D341Med (cell line): ENCODE results near the gene NHERF2.
"Not testable (repeated sequence)": the region's sequence is repeated elsewhere in the genome, so short reads cannot be mapped to it uniquely, and the experiment has no call there.

Source experiments
- DNase-seq: peaks from one replicate; pipeline ENCODE4 v3.0.0; 2012; ENCODE audit warnings: low spot score

Gene NHERF2

DNA sequence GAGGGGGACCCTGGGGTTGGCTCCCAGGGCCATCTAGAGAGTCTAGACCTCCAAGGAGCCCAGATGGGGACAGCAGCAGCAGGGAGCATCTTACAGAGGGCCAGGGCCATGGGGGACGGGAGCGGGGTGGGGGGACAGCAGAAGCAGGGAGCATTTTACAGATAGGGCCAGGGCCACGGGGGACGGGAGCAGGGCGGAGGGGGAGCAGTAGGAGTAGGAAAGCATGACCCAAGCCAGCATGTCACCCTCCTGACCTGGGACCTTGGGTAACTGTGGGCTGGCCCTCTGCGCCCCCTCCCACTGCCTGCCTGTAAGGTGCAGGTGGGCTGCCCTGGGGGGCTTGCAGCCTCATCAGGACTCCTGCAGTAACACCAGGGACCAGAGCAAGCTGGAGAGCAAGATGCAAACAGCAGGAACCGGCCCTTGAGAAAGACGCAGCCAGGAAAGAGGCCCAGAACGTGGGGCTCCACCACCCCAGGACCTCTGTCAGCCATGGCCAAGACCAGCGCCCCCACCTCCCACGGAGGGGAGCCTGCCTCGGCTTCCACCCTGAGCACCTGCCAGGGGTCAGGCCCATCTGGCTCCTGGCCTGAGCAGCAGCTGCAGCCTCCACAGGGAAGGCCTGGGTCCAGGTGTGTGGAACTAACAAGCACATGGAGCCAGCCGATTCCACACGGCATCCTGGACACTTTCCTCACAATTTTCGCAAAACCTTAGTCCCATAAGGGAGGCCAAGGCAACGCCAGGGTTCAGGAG, 19.4 kb upstream of the NHERF2 start:
- DNase-seq: no peak

DNA sequence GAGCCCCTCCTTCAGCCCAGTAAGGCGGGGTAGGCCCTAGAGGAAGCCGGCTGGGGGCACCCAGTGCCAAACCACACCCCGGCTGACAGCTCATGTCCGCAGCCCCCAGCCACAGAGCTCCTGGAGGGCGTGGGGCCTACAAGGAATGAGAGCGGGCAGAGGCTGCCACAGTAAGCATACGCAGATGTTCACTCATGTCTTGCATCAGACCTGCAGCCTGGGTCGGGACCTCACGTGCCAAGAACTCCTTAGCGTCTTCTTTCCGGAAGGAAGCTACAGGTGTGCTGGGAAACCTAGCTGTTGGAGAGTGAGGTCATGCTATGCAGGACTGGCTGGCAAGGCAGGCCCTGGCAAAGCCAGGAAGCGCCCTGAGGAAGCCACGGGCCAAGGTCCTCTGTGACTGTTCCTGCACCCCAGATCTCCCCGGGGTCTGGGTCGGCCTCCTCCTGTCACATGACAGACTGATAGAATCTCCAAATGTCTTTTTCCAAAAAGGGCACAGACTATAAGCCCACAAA, 18.6 kb upstream of the NHERF2 start:
- no peak for DNase-seq

DNA sequence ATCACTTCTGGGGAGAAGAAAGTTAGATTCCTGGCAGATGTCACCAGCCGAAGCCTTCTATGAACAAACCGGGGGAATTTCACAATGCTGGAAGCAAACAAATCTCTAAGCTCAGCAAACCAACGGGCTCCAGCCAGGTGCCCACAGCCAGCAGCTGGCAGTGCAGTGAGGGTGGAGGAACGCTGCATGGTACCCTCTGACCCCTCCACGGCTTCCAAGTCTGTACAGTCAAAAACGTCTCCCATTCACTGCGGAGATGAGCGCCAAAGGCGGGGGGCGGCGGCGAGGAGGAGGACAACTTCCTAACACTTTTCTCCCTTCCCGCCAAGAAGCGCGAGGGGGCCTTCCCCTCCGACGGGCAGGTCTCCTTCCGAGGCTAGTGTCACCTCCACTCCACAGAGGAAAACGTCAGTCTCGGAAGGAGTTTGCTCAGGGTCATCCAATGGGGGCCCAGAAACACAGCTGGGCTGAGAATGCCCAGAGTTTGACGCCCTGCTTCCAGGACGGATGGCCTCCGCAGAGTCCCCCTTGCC, 18.0 kb upstream of the NHERF2 start:
- no peak for DNase-seq

DNA sequence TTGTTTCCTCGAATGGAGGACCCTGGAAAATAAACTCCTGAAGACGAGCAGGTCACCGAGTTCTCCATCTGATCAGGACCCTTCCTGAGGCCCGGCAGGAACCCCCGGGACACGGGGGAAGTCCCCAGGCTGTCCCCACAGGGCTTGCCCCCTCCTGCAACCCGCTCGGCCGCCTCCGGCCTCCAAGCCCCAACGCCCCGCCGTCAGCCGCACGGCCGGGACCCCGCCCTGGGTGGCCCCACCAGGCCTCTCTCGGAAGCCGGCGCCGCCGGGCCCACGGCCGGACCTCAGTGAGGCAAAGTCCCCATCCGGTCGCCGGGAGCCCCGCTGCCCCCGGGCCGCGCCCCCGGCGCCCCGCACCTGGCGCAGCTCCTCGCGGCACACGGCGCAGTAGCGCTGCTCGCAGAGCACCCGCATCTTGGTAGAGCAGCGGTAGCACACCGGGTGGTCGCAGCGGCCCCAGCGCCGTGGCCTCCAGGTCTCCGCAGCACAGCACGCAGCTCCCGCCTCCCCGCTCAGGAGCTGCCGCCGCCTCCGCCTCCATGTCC, 17.5 kb upstream of the NHERF2 start:
- peak; percentile 58 for DNase-seq

DNA sequence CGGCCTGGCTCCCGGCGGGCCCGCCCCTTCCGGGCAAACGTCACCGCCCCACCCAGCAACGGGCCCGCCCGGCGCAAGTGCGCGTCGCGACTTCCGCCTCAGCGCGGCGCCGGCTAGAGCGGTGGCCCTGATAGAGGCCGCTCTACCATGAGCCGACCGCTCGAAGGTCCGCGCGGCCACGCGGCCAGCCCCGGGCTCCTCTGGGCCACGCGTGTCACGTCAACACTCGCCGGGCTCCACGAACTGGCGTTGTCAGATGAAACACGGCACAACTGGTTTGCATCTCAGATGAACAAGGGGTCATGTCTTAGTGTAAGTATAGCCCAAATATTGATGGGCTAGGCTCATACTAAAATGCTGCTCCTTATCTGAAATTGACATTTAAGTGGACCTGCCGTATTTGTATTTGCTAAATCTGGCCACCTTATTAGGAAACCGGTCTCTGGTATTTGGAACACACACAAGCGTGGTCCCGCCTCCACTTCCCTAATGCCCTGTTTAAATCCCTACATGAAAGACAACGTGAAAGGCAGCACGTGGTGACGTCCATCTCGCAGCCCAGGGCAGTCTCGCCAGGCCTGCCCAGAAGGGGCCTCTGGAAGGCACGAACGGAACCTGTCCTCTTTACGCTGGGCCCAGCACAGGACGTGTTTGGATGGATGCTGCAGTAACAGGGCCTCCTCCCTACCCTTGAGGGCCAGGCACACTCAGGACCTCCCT, 16.8 kb upstream of the NHERF2 start, which contains the start of gene ZNF598:
Gene ZNF598 (minus strand): TSS at position 31 of the 720 bp plus-strand sequence.
- peak; percentile 94 for DNase-seq

DNA sequence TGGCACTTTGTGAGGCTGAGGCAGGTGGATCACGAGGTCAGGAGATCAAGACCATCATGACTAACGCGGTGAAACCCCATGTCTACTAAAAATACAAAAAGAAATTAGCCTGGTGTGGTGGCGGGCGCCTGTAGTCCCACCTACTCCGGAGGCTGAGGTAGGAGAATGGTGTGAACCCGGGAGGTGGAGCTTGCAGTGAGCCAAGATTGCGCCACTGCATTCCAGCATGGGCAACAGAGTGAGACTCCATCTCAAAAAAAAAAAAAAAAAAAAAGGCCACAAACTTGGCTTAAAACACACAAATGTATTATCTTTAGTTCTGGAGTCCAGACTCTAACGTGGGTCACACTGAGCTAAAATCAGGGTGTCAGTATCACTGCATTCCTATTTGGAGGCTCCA, 15.0 kb upstream of the NHERF2 start:
- DNase-seq: not testable (repeated sequence)

DNA sequence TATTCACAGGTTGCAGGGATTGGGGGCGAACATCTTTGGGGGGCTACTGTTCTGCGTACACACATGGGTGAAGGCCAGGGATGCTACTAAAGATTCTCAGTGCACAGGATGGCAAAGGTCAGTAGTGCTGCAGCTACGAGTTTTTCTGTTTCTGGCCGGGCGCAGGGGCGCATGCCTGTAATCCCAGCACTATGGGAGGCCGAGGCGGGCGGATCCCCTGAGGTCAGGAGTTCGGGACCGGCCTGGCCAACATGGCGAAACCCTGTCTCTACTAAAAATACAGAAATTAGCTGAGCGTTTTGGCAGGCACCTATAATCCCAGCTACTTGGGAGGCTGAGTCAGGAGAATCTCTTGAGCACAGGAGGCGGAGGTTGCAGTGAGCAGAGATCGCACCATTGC, 13.2 kb upstream of the NHERF2 start:
- DNase-seq: no peak

DNA sequence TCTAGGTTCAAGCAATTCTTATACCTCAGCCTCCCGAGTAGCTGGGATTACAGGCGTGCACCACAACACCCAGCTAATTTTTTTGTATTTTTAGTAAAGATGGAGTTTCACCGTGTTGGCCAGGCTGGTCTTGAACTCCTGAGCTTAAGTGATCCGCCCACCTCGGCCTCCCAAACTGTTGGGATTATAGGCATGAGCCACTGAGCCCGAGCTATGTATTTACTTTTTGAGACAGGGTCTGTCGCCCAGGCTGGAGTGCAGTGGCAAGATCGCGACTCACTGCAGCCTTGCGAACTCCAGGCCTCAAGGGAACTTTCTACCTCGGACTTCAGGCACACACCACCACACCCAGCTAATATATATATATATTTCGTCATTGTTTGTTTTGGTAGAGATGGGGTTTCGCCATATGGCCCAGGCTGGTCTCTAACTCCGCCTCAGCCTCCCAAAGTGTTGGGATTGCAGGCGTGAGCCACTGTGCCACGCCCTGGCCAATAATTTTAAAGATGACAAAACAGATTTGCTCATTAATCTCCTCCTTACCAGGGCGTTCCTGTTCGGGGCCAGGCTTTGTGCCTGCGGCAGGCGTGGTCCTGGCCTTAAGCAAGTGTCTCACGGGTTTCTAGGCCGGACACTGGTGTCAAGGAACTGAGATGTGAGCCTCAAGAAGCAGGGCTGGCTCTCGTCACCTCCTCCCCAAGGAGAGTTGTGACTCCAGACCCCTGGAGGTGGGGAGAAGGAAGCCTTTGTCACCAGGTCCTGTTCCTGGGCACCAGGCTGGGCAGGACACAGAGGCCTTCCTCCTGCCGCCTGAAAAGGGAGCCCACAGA, 11.4 kb upstream of the NHERF2 start:
- peak; percentile 77 for DNase-seq

DNA sequence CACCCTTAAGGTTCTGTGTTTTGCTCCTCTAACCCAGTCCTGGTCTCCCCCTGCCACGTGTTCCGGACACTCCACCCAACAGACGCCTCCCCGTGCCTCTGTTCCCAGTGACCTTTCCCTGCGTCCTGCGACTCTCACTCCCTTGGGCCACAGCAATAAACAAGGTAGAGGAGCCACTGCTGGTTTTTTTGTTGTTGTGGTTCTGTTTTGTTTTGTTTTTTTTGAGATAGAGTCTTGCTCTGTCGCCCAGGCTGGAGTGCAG, 10.8 kb upstream of the NHERF2 start:
- DNase-seq: no peak

DNA sequence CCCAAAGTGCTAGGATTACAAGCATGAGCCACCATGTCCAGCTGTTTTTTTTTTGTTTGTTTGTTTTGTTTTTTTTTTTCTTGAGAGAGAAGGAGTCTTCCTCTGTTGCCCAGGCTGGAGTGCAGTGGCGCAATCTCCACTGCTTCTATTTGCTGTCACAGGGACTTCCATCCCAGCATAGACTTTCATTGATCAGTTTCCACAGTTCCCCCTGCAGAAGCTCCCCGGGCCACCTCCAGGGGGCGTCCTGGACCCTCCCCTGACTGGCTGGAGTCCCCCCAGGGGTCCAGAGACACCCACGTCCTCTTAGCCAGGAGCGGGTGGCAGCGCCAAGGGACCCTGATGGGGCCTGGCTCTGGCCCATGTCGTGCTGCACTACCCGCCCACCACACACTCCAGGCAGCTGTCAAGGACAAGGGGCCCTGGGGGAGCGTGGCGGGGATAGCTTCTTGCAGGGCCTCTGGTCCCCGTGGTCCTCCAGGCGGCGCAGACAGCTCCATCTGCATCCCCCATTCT, 10.2 kb upstream of the NHERF2 start:
- DNase-seq: no peak

DNA sequence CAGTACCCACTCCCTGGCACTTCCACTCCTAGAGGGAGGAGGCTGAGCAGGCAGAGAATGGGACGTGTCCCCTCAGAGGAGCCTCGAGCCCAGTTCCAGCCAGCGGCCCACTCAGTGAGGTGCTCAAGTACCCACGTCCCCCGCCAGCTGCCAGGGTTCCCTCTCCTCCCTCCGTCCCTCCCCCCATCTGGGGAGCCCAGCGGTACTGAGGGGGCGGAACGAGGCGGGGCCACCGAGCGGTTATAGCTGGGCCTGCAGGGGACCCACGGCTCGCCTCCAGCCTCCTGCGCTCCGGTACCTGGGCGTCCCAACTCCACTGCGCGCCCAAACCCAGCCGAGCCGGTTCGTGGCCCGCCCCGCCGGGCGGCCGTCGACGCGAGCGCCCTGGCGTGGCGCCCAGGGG, 7.2 kb upstream of the NHERF2 start, which contains the start of gene NPW:
Gene NPW (plus strand): TSS at position 268 of the 403 bp plus-strand sequence.
- DNase-seq: peak; percentile 60

DNA sequence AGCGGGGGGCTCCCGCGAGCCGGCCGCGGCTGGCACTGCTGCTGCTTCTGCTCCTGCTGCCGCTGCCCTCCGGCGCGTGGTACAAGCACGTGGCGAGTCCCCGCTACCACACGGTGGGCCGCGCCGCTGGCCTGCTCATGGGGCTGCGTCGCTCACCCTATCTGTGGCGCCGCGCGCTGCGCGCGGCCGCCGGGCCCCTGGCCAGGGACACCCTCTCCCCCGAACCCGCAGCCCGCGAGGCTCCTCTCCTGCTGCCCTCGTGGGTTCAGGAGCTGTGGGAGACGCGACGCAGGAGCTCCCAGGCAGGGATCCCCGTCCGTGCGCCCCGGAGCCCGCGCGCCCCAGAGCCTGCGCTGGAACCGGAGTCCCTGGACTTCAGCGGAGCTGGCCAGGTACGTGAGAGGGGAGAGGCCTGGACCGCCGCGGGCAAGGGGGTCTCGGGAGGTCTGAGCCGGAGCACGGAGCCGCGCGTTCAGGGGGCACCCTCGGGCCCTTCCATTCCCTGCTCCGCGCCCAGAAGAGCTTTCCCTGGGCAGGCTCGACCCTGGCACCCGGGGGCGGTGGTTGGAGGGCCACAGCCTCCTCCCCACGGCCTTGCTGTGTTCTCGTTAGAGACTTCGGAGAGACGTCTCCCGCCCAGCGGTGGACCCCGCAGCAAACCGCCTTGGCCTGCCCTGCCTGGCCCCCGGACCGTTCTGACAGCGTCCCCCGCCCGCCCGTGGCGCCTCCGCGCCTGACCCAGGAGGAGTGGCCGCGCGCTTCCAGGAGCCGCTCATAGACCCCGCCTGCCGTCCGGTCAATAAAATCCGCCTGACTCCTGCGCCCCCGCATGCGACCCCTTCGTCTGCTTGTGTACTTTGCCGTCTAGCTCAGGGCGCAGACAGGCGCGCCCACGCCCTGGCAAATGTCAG, 6.5 kb upstream of the NHERF2 start:
- DNase-seq: no peak

DNA sequence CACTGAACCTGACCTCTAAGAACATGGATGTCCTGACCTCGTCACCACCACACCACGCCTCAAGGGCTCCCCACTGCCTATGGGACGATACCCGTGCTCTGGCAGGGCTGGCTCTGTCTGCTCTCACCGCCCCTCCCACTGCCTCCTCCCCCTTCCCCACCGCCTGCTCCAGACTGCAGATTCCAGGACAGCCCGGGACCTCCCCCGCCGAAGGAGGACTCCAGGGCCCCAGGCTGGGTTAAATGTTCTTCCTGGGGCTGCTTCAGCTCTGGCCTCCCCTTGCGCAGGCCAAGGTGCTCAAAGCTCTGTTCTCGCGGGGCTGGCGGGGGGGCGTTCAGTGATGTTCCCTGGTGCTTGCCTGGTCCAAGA, 4.0 kb upstream of the NHERF2 start:
- DNase-seq: peak; percentile 64

DNA sequence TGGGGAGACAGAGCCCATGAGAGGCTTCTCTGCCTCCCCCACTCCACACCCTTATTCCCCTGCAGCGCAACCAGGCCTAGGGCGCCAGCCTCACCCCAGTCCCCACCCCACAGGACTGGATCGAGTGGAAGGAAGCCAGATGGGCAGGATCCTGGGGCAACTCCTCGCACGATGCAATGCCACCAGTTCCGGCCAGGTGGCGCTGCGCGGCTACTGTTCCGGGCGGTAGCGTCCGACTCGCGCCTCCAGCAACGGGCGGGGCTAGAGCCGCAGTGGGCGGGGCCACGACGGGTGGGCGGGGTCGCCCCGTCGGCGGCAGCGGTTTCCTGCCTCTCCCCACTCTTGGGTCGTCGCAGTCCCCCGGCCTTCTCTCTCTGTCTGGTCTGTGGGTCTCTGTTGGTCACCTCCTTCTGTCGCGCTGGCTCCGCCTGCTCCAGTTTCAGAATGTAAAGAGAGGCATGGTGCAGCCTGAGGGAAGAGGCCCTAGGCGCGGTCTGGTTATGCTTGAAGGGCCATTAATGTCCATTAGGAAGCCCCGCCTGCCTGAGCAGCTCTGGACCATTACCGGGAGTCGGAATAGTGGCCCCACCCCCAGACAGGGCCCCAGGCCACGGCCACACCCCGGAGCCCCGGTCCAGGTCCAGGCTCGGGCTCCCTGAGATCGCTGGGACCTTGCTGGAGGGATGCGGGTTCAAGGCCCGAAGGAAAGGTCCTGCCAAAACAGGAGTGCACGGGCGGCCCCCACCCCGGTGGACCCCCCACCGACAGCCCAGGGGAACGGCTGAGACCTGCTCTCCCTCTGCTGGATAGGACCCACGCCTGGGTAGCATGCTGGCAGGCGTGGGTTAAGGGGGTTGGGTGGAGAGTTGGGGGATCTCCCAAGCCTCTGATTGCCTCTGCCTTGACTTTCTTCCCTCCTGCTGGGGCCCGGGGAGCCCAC, 3.3 kb upstream of the NHERF2 start:
- DNase-seq: peak; percentile 96

DNA sequence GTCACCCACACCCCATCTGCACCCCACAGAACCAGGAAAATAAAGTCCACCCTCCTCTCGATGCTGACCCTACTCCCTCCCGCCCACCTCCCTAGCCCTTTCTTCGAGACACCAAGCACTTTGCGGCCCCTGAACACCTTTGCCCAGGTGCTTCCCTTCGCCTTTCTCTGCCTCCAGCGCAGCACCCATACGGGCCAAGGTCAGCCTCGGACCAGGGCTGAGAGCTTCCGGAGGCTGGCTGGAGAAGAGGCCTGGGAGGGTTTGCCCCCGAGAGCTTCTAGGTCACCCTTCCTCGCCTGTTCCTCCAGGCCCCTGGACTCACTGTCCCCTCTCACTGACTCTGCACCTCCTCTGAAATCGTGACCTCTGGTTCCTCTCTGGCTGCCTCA, 2.7 kb upstream of the NHERF2 start:
- DNase-seq: no peak

DNA sequence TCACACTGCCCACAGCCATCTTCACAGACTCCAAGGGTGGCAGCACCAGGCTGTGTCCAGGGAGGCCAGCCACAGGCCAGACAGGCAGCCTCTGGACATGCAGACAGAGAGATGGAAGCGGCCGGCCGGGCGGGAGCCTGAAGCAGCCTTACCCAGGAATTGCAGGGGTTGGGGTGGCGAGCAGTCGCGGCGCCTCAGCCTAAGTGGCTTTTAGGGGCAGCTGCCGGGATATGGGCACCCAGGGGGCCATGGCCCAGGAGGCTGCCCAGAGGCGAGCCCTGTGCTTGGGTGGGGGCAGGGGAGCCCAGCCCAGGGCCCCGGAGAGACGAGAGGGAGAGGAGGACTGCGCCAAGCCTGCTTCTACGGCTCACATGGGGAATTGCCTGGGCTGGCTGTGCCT, 1.5 kb upstream of the NHERF2 start:
- no peak for DNase-seq

DNA sequence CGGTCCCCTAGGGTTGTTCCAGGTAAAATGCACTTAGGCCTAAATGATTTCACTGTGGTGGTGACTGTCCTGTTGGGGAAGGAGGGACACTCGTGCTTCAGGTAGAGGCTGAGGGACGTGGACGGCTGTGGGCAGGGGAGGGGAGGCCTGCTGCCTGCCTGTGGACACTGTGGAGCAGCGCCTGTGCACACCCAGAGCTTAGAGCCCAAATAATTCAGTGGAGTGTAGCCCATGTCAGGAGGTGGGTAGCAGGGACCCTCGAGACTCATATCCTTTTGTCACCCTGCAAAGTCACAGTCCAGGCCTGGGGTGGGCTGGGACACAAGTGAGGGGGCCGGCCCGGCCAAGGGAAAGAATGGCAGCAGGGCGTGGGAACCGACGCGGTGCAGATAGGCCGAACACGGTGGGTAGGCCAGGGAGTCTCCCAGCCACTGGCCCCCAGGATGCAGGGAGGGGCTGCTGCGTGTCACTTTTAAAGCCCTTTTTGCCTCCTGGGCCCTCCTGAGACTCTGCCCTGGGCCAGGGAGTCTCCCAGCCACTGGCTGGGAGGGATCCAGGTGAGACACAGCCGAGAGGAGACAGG, 733 bp upstream of the NHERF2 start:
- no peak for DNase-seq

DNA sequence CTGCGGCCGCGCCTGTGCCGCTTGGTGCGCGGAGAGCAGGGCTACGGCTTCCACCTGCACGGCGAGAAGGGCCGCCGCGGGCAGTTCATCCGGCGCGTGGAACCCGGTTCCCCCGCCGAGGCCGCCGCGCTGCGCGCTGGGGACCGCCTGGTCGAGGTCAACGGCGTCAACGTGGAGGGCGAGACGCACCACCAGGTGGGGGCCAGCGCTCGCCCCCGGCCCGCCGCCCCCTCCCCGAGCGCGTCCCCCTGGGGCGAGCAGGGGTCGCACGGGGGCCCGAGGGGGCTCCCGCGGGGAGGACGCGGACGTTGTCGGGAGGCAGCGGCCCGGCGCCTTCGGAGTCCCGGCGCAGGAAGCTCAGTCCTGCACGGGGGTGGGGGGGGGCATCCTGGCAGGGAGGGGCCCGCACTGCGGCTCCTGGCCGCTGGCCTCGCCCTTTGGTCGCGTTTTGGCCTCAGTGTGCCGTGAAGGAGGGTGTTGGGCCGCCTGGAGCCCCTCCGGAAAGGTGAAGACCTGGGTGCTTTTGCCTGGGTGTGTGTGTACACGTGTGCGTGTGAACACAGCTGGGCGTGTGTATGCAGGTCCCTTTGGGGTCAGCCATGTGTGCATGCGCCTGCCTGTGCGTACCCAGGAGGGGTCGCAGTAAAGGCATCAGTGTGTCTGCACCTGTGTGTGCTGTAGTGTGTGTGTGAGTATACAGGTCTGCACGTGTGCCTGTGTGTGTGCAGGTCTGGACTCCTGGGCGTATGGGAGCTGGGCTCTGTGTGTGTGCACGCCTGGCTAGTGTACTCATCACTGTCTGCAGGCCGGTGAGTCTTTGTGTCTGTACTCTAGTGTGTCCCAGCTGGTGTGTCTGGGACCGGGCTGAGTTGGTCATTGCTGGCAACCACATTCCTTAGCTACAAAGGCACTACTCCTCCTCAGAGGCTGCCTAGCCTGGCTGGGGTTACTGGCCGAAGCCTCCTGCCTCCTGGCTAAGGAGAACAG, 615 bp downstream of the NHERF2 start:
- DNase-seq: no peak
